ENCODE data around the gene MYT1.

Gene MYT1

DNA sequence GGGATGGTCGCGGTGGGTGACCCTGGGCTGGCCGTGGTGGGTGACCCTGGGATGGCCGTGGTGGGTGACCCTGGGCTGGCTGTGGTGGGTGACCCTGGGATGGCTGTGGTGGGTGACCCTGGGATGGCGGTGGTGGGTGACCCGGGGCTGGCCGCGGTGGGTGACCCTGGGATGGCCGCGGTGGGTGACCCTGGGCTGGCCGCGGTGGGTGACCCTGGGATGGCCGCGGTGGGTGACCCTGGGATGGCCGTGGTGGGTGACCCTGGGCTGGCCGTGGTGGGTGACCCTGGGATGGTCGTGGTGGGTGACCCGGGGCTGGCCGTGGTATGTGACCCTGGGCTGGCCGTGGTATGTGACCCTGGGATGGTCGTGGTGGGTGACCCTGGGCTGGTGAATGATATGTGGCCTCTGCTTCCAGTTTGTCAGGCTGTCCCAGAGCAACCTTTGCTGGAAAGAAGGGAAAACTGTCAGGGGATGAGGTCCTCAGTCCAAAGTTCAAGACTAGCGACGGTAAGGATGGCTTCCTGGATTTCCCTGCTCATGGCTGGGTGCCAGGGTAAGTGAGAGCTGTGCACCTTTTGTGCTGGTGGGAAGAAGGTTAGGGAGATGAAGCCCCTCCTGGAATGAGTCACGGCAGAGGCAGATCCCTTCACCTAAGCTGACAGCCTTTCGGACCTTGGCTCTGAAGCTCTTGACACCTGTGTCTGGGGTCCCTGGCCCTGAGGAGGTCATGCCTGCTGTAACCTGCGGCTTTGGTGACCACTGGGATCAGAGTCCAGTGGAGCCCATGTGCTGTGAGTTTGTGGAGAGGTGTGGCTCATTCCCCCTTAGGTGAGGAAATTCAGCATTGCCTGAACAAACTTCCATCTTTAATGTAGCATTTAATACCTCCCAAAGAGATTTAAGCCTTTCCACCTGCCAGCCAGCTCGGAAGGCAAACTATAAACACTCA lies 72.2 kb downstream of the MYT1 start:
- DNase-seq = no peak

DNA sequence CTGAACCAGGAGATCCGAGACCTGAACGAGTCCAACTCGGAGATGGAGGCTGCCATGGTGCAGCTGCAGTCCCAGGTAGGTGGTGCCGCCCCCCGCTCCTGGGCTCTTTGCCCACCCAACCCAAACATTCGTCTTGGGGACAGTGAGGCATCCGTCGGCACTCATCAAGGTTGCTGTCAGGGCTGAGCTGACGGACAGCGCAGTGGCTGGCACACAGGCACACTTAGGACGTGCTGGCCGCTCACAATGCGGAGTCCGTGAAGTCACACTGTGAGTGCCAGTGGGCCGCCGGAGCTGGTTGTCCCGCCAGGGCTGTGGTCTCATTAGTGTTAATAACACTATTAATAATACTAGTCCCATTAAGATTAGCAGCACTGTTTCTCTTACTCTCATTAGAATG lies 73.1 kb downstream of the MYT1 start:
- DNase-seq = no peak

DNA sequence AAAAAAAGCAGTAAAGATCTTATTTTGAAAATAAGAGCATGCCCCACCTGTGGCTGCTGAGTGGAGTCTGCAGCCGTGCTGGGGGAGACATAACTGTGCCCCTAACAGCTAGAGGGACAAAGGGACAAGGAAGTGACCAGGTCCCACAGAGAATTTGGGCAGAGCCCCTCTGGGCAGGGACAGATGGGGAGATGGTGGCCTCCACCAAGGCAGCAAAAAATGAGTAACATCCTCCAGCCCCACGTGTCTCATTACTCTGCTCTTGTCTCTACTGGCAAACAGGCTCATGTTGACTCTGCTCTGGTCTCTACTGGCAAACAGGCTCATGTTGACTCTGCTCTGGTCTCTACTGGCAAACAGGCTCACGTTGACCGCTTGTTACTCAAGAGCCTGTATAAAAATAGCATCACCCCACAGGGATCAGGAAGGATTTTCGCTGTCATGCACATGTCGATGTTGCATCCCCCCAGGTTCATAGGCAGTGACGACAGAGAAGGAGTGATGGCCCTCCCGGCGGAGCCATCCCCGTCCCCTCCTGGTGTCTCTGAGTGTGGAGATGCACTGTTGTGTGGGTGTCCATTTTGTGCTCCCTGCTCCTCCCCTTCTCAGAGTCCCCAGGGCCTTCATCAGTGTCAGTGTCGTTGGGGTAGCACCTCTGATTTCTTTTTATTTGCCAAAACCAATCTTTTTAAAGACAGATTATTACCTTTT lies 74.0 kb downstream of the MYT1 start:
- DNase-seq = no peak

DNA sequence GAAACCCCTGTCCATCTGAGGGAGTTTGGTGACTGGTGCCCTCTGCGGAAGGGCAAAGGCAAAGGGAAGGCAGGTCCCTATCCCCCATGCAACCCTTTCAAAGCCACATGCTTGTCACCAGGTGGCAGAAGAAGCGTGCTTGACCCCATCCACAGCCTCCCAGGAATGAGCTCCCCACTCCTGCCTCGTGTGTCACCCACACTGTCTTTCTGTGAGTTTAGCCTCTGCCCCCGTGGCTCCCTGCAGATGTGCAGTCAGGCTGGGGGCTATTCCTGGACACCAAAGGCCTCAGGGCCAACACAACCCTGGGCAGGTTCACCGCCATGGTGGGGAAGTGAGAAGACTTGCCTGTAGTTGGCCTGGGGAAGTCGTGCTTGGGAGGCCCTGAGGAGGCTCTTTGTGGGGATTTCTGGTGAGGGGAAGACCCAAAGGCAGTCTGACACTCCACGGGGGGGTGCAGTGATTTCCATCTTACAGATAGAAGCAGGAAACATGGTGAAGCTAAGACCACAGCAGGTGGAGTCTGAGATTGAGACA lies 74.7 kb downstream of the MYT1 start:
- DNase-seq = no peak

DNA sequence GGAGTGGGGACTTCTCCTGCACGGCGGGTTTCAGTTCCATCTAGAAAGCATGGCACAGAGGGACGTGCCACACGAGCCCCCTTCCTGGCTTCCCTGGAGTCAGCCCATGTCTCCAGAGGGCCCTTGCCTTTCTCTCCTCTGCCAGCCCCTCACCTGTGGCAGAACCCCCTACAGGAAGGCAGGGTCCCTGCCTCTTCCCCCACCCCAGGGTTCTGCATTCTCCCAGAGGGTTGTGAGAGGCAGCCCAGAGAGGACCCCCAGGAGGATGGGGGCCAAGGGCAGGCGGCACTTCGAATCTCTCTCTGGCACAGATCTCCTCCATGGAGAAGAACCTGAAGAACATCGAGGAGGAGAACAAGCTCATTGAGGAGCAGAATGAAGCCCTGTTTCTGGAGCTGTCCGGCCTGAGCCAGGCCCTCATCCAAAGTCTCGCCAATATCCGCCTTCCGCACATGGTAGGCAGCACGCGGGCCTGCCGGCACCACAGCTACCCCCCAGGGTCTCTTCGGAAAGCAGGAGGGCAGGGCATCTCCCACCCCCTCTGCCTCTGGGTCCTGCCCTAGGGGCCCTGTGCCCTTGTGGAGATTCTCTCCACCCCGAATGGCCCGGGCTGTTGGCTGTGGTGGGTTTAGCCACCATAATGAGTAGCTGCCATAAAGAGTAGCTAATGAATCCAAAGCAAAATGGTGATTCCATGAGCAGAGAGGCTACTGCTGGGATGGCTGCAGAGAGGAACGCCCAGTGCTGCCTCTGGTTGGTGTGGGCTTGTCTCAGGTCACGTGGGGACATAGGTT lies 75.4 kb downstream of the MYT1 start:
- no peak for DNase-seq

DNA sequence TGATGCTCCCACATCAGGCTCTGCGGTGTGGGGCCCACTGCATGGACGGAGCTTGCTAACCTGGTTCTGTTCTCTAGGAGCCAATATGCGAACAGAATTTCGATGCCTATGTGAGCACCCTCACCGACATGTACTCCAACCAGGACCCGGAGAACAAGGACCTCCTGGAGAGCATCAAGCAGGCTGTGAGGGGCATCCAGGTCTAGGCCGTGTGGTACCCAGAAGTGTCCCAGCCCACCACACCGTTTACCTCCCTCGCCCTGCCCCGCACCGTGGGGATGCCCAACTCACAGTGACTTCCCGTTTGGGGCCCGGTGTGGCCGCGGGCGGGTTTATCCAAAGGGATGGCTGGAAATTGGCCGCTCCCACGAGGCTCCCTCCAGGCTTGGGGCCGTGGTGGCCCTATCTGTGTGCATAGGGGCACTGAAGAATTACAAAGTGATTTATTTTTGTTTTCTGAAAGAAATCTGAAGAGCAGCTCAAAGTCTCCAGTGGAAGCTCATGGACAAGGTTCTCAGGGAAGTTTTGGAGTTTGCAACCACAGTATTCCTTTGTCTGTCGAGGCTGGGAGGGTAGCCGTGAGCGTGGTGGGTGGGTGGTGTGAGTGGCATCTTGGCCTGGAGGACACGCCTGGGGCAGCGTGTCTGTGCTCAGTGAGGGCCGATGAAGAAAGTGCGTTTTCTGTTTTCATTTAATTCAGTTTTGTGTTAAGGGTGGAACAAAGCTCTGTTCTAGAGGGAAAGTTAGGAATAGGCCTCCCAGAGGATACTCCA lies 76.2 kb downstream of the MYT1 start:
- no peak for DNase-seq

DNA sequence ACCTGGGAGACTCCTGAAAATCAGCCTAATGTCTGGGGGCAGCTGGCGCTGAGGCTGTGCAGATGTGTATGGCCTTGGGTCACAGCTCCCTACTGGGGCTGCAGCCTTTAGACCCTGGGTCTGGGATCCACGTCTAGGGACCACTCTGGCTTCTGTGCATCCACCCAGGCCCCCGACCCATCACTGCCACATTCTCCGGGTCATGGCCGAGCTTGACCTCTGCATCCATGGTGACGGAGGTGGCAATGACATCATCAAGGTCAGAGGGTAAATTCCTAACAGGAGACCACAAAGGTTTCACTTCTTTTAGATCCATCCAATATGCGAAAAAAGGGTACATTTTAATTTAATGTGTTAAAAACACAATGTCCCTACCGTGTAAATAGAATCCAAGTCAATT lies 76.8 kb downstream of the MYT1 start:
- no peak for DNase-seq

DNA sequence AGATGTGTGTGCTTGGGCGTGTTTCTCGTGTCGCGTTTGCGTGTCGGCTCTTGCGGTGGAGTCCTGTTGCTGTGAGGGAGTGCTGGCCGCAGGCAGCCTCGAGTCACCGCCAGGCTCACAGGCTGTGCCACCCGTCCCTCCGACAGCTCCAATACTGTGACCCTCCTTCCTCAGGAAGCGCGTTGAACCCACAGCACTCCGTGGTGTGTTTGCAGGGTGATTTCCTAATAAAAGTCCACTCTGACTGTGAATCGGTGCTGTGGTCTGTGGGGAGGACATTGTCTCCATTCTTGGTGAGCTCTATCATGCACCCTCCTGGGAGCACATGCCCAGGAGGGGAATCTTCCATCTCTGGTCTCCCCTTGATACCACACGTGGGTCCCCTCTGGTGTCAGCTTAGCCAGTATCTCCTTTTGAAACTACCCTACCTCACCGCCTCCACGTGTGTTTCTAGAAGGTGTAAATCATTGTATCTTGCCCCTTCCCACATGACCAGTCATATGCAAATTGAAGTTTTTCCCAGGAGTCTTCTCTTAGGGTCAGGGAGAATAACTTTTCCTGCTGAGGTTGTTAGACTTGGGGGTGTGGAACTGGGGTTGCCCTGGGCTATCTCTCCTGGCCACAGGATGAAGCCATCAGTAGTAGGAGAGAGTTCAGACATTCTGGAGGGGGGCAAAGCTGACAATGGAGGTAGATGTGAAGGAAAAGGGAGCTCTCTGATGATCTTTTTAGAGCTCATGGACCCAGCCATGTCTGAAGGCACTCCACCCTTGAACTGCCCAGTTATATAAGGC lies 77.9 kb downstream of the MYT1 start:
- DNase-seq = no peak

DNA sequence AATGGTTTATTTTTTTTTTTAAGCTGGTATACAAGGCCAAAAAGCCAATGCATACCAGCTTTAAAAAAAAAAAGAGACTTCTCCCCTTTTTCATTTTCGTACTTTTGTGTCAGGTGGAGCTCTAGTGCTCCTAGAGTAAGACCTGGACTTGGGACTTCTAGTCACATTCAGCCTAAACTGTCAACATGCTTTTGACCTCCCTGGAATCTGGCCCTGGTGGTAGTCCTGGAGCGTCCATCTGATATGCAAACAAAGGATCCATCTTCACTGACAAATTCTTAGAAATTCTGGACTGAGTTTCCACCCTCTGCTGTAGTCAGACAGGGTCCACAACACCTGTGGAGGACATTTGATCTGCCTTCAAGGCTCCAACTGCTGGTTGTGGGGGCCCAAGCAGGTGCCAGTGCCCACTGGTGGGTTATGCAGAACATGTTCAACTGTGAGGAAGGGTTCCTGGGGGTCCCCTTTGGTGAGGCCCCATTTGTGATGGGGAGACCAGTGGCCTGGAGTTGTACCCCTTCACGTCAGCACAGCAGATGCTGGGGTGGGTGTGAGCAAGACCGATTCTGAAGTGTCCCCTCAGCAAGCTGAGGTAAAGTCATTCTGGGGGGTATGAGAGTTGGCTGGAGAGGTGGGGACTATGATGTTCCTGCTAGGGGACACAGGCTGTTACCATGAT lies 78.7 kb downstream of the MYT1 start:
- no peak for DNase-seq

DNA sequence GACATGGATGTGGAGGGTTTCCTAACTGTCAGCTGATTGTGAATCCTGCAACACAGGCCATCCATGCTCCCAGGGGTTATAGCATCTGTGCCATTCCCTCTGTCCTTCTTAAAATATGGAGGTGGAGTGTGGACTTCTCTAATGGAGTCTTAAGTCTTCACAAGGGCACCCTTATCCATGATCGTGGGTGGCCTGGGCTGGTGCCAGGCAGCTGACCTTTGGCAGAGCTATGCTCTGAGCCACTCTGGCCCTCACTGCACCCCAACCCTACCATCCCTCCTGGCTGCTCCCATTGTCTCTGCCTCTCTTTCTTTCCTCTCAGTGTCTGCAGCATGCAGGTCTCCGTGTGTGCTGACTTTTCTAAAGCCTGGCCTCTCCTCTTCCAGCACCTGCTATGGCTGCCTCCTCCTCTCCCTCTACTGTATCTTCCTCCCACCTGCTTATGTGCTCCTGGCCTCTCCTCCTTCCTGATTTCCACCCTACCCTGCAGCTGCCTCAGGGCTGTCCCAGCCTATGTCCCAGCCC lies 80.1 kb downstream of the MYT1 start:
- DNase-seq = no peak

DNA sequence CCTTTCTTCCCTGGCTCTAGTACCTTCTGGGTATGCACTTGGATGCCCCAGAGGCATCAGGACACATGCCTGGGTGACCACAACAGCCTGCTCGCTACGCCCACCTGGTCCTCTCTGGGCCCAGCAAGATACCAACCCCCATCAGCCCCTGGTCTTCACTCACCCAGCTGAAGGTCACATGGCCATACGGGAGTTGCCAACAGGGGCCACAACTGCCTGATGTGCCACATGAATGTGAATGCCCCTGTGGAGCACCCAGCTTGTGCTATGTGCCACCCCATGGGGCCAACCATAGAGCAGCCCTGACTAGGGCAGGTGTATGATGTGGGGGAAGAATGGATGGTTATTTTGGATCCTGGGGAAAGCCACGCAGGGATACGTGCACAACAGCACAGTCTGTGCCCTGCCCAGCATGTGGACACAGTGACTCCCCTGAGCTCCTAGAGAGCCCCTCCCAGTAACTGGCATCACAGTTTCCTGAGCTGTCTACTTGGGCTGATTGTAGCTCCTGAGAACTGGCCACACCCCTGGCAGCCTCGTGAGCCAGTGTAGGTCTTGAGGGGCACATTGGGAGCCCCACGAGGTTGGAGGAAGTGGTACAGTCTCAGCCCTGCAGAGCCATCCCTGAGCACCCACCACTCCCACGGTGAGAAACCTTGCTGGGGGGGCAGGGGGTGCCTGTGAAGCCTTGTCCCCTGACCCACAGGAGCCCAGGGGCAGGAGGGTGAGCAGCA lies 80.8 kb downstream of the MYT1 start:
- DNase-seq = no peak

DNA sequence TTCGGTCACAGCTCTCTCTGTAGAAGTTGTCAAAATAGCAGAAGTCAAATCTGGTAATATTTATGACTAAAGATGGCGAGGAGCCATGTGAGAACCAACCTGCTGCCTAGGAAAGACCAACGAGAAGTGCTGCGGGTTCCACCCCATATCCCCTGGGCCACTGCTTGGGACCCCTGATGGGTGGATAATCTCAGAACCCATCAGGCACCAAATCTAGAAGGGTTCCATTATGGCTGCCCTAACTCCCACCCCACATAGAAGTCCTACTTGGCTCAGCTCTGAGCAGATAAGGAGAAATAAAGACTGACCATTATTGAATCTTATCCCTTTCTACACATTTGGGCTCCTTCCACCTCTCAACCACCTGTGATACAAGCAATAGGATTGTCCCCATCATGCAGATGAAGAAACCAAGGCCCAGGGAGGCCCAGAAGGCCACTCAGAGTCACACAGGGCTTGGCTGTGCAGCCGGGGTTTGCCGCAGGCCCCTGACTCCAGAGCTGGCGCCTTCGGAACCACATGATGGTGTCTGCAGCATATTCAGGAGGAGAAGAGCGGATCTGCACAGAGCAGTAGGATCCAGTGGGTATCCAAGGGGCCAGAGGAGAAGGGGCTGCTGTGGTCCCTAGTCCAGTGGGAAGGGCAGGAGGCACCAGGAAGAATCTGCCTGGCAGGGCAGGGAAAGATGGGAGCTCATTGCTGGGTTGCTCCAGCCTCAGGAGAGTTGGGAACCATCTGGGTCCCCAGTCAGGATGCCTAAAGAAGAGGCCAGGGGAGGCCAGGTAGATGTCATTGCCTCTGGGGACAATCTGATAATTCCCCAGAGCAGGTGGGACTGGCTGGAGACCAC lies 81.7 kb downstream of the MYT1 start:
- DNase-seq = no peak

DNA sequence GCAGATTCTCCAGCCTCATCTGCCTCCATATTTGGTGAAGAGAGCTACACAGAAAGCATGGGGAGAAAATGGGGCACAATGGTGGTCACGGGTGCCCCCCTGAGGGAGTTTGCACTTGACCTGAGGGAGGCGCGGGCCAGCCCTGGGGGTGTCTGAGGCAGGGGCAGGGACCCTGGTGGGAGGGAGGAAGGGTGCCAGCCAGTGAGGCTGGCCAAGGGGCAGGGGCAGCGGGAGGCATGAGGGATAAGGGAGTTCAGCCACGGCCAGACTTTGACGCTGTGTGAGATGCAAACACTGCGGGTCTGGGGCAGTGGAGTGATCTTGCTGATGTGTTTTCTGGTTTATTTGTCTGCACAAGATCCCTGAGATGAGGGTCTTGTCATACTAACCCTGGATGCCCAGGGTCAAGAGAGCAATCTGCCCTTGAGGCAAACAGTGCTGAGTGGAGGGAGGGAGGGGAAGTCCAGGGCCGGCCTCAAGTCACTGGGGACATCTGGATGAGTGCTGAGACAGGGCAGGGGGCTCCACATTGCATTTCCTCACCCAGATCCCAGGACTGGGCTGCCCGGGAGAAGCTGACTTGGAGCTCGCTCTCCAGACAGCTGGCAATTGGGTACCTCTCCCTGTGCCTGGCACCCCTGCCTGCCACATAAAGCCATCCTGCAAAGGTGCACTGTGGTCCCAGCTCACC lies 82.5 kb downstream of the MYT1 start:
- DNase-seq = no peak

DNA sequence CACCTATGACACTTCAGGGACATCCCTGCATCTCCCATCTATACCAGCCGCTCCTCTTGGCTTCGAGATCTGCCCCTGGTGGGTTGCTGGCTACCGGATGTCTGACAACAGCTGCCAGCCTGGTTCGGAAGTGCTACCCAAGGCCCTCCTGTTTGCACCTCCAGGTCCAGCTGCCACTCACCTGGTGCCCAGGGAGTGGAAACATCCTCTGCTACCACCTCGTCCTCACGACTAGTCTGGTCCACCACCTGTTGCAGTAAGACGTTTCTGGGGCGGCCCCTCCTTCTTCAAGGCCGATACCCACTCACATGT lies 83.0 kb downstream of the MYT1 start:
- no peak for DNase-seq

DNA sequence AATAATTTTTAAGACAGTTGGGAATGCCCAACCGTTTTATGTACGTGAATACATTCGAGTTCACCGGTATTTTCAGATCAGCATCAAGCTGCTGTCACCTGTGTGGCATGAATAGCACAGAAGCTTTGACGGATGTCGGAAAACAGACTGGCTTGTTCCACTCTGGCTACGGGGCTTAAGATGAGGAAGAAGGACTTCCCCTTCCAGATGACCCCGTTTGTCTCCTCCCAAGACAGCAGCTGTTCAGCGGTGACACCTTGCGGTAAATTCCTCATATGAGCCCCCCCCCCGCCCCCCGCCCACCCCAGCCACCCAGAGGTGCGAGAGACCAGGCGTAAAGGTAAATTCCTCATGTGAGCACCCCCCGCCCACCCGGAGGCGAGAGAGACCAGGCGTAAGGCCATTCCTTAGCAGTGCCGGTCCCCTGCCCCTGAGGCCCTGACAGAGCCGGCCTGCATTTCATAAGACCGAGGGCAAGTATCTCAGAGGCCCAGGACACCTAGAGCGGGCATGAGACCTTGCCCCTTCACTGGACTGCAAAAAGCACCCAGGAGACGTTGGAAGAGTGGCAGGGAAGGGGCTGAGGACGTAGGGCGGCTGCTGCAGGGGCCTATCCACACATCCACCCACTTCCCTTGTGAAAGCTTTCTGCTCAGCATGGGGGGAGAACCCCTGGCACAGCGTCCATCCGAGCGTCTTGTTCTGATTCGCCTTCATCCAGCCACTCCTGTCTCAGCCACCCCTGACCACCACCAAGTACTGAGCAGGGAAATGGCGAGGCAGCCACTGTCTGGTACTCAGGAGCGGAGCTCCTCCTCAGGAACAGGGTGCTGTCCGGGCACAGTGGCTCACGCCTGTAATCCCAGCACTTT lies 84.0 kb downstream of the MYT1 start:
- DNase-seq = no peak

DNA sequence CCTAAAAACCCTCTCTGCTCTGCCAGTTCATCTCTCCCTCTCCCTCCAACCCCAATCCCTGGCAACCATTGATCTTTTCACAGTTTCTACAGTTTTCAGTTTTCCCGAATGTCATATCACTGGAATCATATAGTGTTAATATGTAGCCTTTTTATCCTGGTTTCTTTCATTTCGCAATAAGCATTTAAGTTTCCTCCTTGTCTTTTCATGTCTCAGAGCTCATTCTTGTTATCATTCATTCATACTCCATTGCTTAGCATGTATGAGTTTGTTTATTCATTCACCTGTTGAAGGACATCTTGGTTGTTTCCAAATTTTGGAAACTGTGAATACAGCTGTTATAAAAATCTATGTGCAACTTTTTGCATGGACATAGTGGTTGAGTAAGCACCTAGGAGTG lies 85.8 kb downstream of the MYT1 start:
- no peak for DNase-seq

DNA sequence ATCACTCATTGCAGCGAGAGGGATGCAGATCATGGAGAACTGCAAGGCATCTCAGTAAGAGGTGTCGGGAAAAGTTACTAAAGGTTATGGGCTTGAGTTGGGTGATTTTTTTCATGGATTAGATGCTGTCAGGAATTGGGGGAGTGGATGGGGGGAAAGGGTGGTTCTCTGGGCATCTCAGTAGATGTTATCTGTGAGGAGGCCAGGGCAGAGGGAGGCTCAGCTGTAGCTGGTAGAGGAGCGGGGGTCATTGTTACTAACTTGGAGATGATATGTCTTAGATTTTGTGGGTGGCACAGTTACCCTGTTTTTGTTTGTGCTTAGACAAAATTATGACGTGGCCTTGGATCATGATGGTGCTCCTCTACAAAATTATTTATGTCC lies 88.7 kb downstream of the MYT1 start:
- DNase-seq = no peak
